Measurements from ENCODE around the gene ATP11B. TPM values are rescaled to one million over a fixed set of nuclear protein-coding genes. Genes with fewer than 3 reads are reported as not detected.

ATP11B gene
- total and polyA plus RNA-seq, 2 experiments from 2014 or later = 25.5 to 68.1 TPM

DNA sequence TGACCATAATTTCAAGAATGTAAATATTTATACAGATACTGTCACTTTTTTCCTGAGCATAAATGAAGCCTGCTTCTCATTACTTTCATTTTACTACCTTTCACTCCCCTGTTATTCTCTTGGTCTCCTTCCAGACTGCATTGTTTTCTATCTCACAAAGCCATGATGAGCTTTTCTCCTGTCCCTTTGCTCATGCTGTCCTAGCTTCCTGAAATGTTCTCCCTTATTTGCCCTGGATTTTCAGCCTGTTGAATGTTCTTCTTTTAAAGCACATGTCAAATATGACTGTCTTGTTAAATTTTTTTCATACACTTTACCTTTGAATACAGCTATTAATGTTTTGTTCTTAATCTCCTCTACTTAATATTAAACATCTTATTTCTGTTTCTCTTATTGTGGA is 31.7 kb downstream of the ATP11B start:
- H3K4me1 ChIP-seq (ENCODE audit: insufficient read depth) = 0 out of 2 replicates have a peak, but pooled peaks cover 4% of the 10 kb centered on the region
- H3K27me3 ChIP-seq (replicated peaks; ENCODE audit: insufficient read depth) = no peaks in the 10 kb centered on the region
- peaks cover 89% of the 10 kb centered on the region for H3K79me2 ChIP-seq (ENCODE audit: insufficient read depth)
- no peaks in the 10 kb centered on the region; the same call in 1 of the 2 replicates for H3K36me3 ChIP-seq (ENCODE audit: low read depth)
- no peak overlapping the region for H3K9ac ChIP-seq
- H3K9me2 ChIP-seq (ENCODE audit: insufficient read depth) = no peaks in the 10 kb centered on the region
- no peak overlapping the region for H3K27ac ChIP-seq
- no peak overlapping the region for H3K4me2 ChIP-seq (ENCODE audit: unreplicated experiment)
- in situ Hi-C loops (cut with MboI) = no loop called here
- 0 out of 2 replicates have a peak, but pooled peaks cover 3% of the 10 kb centered on the region for H4K20me1 ChIP-seq (ENCODE audit: insufficient read depth)
- H2AFZ ChIP-seq = no peak overlapping the region
- H3F3A ChIP-seq (ENCODE audit: insufficient read depth) = no peaks in the 10 kb centered on the region
- TF ChIP-seq EZH2 (IDR thresholded peaks at IDR 0.05; ENCODE audit: insufficient read depth, poor library complexity, severe bottlenecking) = no peak
- TF ChIP-seq EZH2phosphoT487 (IDR thresholded peaks at IDR 0.05; ENCODE audit: insufficient read depth, low read depth) = no peak
- no peaks in the 10 kb centered on the region for H3K9me3 ChIP-seq (ENCODE audit: low read depth)
- DNase-seq = no peak
- H3K4me3 ChIP-seq = no peak overlapping the region

- Histone ChIP-seq H3K4me1 (ENCODE audit: insufficient read depth) (no peaks in the 10 kb centered on the region), H3K9me2 (ENCODE audit: insufficient read depth) (no peaks in the 10 kb centered on the region), H3K4me3 (no peak overlapping the region), H3F3A (ENCODE audit: insufficient read depth) (no peaks in the 10 kb centered on the region), H3K4me2 (ENCODE audit: unreplicated experiment) (no peak overlapping the region), H3K9me3 (ENCODE audit: low read depth) (no peaks in the 10 kb centered on the region), H3K36me3 (ENCODE audit: low read depth) (peaks cover 25% of the 10 kb centered on the region; the same call in 1 of the 2 replicates), H4K20me1 (ENCODE audit: insufficient read depth) (0 out of 2 replicates have a peak, but pooled peaks cover 3% of the 10 kb centered on the region), H2AFZ (no peak overlapping the region), H3K79me2 (ENCODE audit: insufficient read depth) (peaks cover 42% of the 10 kb centered on the region), H3K9ac (no peak overlapping the region), H3K27me3 (replicated peaks; ENCODE audit: insufficient read depth) (no peaks in the 10 kb centered on the region), H3K27ac (no peak overlapping the region)
- DNase-seq = no peak
- in situ Hi-C loops (cut with MboI) = loop anchor here (5.0 kb wide), 1 partner anchor 108 kb away; no protein-coding TSS in a partner anchor
- TF ChIP-seq EZH2phosphoT487 (IDR thresholded peaks at IDR 0.05; ENCODE audit: insufficient read depth, low read depth) (no peak), EZH2 (IDR thresholded peaks at IDR 0.05; ENCODE audit: insufficient read depth, poor library complexity, severe bottlenecking) (no peak)
- 87 to 88% methylated on average over 4 of the region's 4 CpGs for WGBS, 2 experiments (ENCODE audit: low coverage in 1 of 2, low lambda C conversion rate in 2 of 2, missing lambda C conversion rate in 2 of 2)
These were observed 36.6 kb downstream of the ATP11B start for GRCh38 chr3:182829761-182830405.

DNA sequence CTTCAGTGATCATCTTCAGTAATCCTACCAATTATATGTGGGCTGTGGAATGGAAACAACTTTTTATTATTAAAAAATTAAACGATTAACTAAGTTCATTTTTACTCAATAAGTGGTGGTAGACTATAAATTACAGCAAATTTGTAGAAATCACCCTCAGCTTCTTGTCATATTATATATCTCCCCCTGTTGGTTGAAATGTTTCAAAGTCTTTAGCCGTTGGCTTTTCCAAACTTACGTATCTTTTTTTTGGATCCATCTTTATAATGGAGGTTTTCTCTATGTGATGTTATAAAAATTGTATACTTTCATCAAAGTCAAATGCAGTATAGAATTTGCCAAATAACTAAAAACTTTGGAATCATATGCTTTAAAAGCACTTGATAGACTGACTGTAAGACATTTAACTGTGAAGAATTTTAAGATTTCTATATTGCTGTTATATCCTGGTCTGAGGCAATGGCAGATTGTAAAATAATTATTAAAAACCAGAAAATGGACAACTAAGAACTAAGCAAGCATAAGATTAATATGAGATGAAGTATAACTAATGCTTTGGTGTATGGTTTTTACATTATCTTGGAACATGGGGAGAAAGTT is 44.7 kb downstream of the ATP11B start:
- Histone ChIP-seq H3K4me2 (ENCODE audit: unreplicated experiment) (no peak overlapping the region), H4K20me1 (ENCODE audit: insufficient read depth) (no peaks in the 10 kb centered on the region), H3F3A (ENCODE audit: insufficient read depth) (no peaks in the 10 kb centered on the region; the same call in 1 of the 2 replicates), H3K9ac (no peak overlapping the region), H3K9me3 (ENCODE audit: low read depth) (no peaks in the 10 kb centered on the region), H2AFZ (0 out of 2 replicates have a peak overlapping the region, but pooled peaks have one; percentile 38), H3K4me3 (no peak overlapping the region), H3K4me1 (ENCODE audit: insufficient read depth) (peaks cover 3% of the 10 kb centered on the region), H3K36me3 (ENCODE audit: low read depth) (peaks cover 31% of the 10 kb centered on the region; the same call in 1 of the 2 replicates), H3K27me3 (replicated peaks; ENCODE audit: insufficient read depth) (no peaks in the 10 kb centered on the region), H3K27ac (no peak overlapping the region), H3K79me2 (ENCODE audit: insufficient read depth) (no peaks in the 10 kb centered on the region), H3K9me2 (ENCODE audit: insufficient read depth) (no peaks in the 10 kb centered on the region)
- TF ChIP-seq EZH2 (IDR thresholded peaks at IDR 0.05; ENCODE audit: insufficient read depth, poor library complexity, severe bottlenecking) (no peak), EZH2phosphoT487 (IDR thresholded peaks at IDR 0.05; ENCODE audit: insufficient read depth, low read depth) (no peak)
- WGBS, 2 experiments (ENCODE audit: low coverage in 1 of 2, low lambda C conversion rate in 2 of 2, missing lambda C conversion rate in 2 of 2) = 18 to 20% methylated on average over 3 of the region's 3 CpGs
- in situ Hi-C loops (cut with MboI) = no loop called here
- peak; percentile 69 for DNase-seq

DNA sequence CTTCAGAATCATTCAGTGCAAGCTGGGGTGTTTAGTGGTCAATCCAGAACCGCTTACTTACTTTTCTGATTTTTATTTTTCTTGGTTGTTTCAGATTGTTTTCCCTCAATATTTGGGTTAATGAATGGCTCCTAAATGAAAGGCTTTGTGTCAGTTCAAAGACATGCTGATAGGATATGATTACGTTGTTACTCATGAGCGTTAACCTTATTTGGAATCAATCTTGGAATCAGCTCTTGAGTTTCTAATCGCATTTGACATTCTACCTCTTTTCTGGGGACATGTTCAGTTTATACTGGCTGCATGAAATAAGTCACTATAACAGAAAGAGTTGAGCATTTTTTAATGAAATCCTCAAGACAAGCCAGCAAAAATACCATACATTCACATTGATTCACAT is 50.2 kb downstream of the ATP11B start:
- no peak overlapping the region for H3K27ac ChIP-seq
- peaks cover 22% of the 10 kb centered on the region for H3K36me3 ChIP-seq (ENCODE audit: low read depth)

More for the DNA sequence above, 50.2 kb downstream of the ATP11B start:
- DNase-seq = peak; percentile 4
- H3K9me2 ChIP-seq (ENCODE audit: insufficient read depth) = no peaks in the 10 kb centered on the region
- no peak overlapping the region for H2AFZ ChIP-seq
- no peak overlapping the region for H3K4me3 ChIP-seq
- in situ Hi-C loops (cut with MboI) = no loop called here
- H3K4me2 ChIP-seq (ENCODE audit: unreplicated experiment) = peak overlapping the region; percentile 5
- TF ChIP-seq EZH2phosphoT487 (IDR thresholded peaks at IDR 0.05; ENCODE audit: insufficient read depth, low read depth) (no peak), EZH2 (IDR thresholded peaks at IDR 0.05; ENCODE audit: insufficient read depth, poor library complexity, severe bottlenecking) (no peak)
- no peaks in the 10 kb centered on the region; the same call in 1 of the 2 replicates for H3F3A ChIP-seq (ENCODE audit: insufficient read depth)
- H4K20me1 ChIP-seq (ENCODE audit: insufficient read depth) = no peaks in the 10 kb centered on the region
- no peaks in the 10 kb centered on the region for H3K9me3 ChIP-seq (ENCODE audit: low read depth)
- H3K79me2 ChIP-seq (ENCODE audit: insufficient read depth) = no peaks in the 10 kb centered on the region
- H3K4me1 ChIP-seq (ENCODE audit: insufficient read depth) = peaks cover 7% of the 10 kb centered on the region
- no peaks in the 10 kb centered on the region for H3K27me3 ChIP-seq (replicated peaks; ENCODE audit: insufficient read depth)
- WGBS, 2 experiments (ENCODE audit: low coverage in 1 of 2, low lambda C conversion rate in 2 of 2, missing lambda C conversion rate in 2 of 2) = 79 to 82% methylated on average over 4 of the region's 4 CpGs
- H3K9ac ChIP-seq = no peak overlapping the region

All from GM23248 (cell line).